Duodenal mucosa (tissue), 2 donors: Measurements from ENCODE around the gene NAALADL1.
"Not testable (repeated sequence)": the region's sequence is repeated elsewhere in the genome, so short reads cannot be mapped to it uniquely, and the experiment has no call there.

ENCODE experiments used
- H3K27ac ChIP-seq: one replicate; pipeline ENCODE4 v1.7.0; 2013; ENCODE audit warnings: low read depth, low read length
- H3K27me3 ChIP-seq, 2 donors: one replicate each; pipeline ENCODE4 v1.7.0; 2013; ENCODE audit warnings: low read length in 2 of 2, control low read depth in 1 of 2; ENCODE audit not compliant: insufficient read depth in 2 of 2, control insufficient read depth in 1 of 2
- H3K36me3 ChIP-seq, 2 donors: one replicate each; pipeline ENCODE4 v1.7.0; 2013; ENCODE audit warnings: low read length in 2 of 2, control low read depth in 1 of 2; ENCODE audit not compliant: insufficient read depth in 2 of 2, control insufficient read depth in 1 of 2
- H3K4me1 ChIP-seq, 2 donors: one replicate each; pipeline ENCODE4 v1.7.0; 2013; ENCODE audit warnings: low read length in 2 of 2, control low read depth in 1 of 2; ENCODE audit not compliant: insufficient read depth in 2 of 2, control insufficient read depth in 1 of 2
- H3K4me3 ChIP-seq, 2 donors: one replicate each; pipeline ENCODE4 v1.7.0; 2013; ENCODE audit warnings: low read length in 2 of 2, low read depth in 1 of 2
- H3K9ac ChIP-seq, 2 donors: one replicate each; pipeline ENCODE4 v1.7.0; 2013; ENCODE audit warnings: low read length in 2 of 2, low read depth in 1 of 2
- H3K9me3 ChIP-seq, 2 donors: one replicate each; pipeline ENCODE4 v1.7.0; 2013; ENCODE audit warnings: low read length in 2 of 2, control low read depth in 1 of 2; ENCODE audit not compliant: control insufficient read depth in 1 of 2

Gene NAALADL1

DNA sequence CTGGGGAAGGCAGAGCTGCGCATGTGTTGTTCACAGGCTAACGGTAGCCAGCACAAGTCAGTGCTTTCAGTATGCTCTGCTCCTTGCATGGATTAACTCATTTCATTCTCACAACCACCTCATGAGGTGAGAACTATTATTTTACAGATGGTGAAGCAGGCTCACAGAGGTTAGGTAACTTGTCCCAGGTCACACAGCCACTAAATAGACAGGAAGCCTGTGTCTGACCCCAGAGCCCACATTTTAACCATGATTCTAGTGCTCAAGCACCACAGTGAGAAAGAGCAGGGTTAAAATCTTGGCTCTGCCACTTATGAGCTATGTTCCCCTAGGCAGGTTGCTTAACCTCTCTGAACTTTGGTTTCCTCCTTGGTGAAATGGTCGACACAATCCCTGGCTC lies 37.4 kb downstream of the NAALADL1 start:
- Histone ChIP-seq H3K4me3 (no peak overlapping the region), H3K36me3 (peaks cover 7 to 20% of the 10 kb centered on the region in 2 donors), H3K27ac (no peak overlapping the region), H3K9me3 (no peaks in the 10 kb centered on the region), H3K4me1 (peaks cover 4% of the 10 kb centered on the region in 2 donors), H3K9ac (no peak overlapping the region), H3K27me3 (no peaks in the 10 kb centered on the region)

GRCh38 chr11:65019824-65020223 lies 38.5 kb downstream of the NAALADL1 start:
- Histone ChIP-seq H3K4me1 (peaks cover 4 to 9% of the 10 kb centered on the region in 2 donors), H3K27ac (no peak overlapping the region), H3K4me3 (no peak overlapping the region), H3K9ac (no peak overlapping the region), H3K9me3 (no peaks in the 10 kb centered on the region), H3K36me3 (peaks cover 7 to 20% of the 10 kb centered on the region in 2 donors), H3K27me3 (no peaks in the 10 kb centered on the region)

DNA sequence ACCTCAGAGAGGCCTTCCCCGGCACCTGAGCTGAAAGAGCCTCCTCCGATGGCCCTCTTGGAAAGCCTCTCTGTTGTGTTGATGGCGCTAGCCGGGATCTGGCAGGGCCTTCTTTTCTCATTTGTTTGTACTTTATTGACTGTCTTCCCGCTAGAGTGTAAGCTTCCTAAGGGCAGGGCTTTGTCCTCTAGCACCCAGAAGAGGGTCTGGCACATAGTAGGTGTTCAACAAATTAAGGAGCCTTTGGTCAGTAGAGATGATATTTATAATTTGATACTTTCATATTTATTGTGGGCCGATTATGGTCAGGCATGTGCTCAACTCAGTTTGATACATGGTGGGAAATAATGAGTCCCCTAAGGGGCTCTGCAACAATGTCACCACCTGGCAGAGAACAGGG lies 40.4 kb downstream of the NAALADL1 start:
- Histone ChIP-seq H3K9ac (no peak overlapping the region), H3K36me3 (peaks cover 7 to 20% of the 10 kb centered on the region in 2 donors), H3K27me3 (no peaks in the 10 kb centered on the region), H3K9me3 (no peaks in the 10 kb centered on the region), H3K27ac (no peak overlapping the region), H3K4me3 (no peak overlapping the region), H3K4me1 (peaks cover 8 to 17% of the 10 kb centered on the region in 2 donors)

GRCh38 chr11:65016705-65017104 lies 41.6 kb downstream of the NAALADL1 start:
- no peak overlapping the region for H3K9ac ChIP-seq
- H3K4me1 ChIP-seq = peaks cover 10 to 20% of the 10 kb centered on the region in 2 donors
- H3K4me3 ChIP-seq = no peak overlapping the region

GRCh38 chr11:65014726-65015227 lies 43.6 kb downstream of the NAALADL1 start:
- no peaks in the 10 kb centered on the region for H3K9me3 ChIP-seq
- H3K9ac ChIP-seq = peak overlapping the region; percentile 98
- H3K4me1 ChIP-seq = peaks cover 10 to 20% of the 10 kb centered on the region in 2 donors
- no peaks in the 10 kb centered on the region for H3K27me3 ChIP-seq
- H3K36me3 ChIP-seq = peaks cover 0 to 12% of the 10 kb centered on the region in 2 donors
- H3K4me3 ChIP-seq = peak overlapping the region; percentile 92 to 97
- peak overlapping the region; percentile 99 for H3K27ac ChIP-seq

More at GRCh38 chr11:65016705-65017104, 41.6 kb downstream of the NAALADL1 start:
- no peaks in the 10 kb centered on the region for H3K9me3 ChIP-seq
- peaks cover 3 to 17% of the 10 kb centered on the region in 2 donors for H3K36me3 ChIP-seq
- no peak overlapping the region for H3K27ac ChIP-seq
- H3K27me3 ChIP-seq = no peaks in the 10 kb centered on the region

GRCh38 chr11:65013888-65014725 lies 44.2 kb downstream of the NAALADL1 start, which contains the start of gene ARL2:
ARL2 (plus strand) TSS chr11:65014160; CDS start chr11:65014208, 48 bp downstream.
- H3K4me1 ChIP-seq = peaks cover 10 to 20% of the 10 kb centered on the region in 2 donors

GRCh38 chr11:65013130-65013887 lies 45.0 kb downstream of the NAALADL1 start:
- Histone ChIP-seq H3K36me3 (peaks cover 0 to 2% of the 10 kb centered on the region in 2 donors), H3K4me3 (peak overlapping the region; percentile 92 to 97), H3K4me1 (peaks cover 10 to 20% of the 10 kb centered on the region in 2 donors), H3K27me3 (no peaks in the 10 kb centered on the region), H3K9ac (peak overlapping the region; percentile 98), H3K27ac (peak overlapping the region; percentile 99), H3K9me3 (no peaks in the 10 kb centered on the region)

More at GRCh38 chr11:65013888-65014725, 44.2 kb downstream of the NAALADL1 start, which contains the start of gene ARL2:
- H3K27ac ChIP-seq = peak within 1 kb of the TSS; percentile 99
- peak within 1 kb of the TSS; percentile 92 to 97 for H3K4me3 ChIP-seq
- peak within 1 kb of the TSS; percentile 98 for H3K9ac ChIP-seq
- H3K36me3 ChIP-seq = peaks cover 0 to 8% of the 10 kb centered on the region in 2 donors
- no peaks in the 10 kb centered on the region for H3K9me3 ChIP-seq
- H3K27me3 ChIP-seq = no peaks in the 10 kb centered on the region

DNA sequence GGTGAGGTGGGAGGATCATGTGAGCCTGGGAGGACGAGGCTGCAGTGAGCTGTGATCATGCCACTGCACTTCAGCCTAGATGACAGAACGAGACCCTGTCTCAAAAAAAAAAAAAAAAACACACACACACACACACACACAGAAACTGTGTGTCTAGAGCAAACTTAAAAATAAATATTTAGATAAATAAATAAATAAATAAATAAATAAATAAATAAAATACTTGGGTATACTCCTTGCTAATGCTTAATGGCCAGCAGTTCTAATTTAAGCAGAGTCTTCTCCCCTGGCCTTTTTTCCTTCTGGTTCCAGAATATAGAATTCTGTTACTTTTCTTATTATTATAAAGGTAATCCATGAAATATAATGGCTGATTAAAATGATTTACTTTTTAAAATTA lies 49.5 kb downstream of the NAALADL1 start:
- Histone ChIP-seq H3K27me3 (no peaks in the 10 kb centered on the region), H3K9ac (no peak overlapping the region), H3K9me3 (no peaks in the 10 kb centered on the region), H3K27ac (no peak overlapping the region), H3K4me3 (no peak overlapping the region), H3K4me1 (peaks cover 6 to 8% of the 10 kb centered on the region in 2 donors), H3K36me3 (no peaks in the 10 kb centered on the region)

DNA sequence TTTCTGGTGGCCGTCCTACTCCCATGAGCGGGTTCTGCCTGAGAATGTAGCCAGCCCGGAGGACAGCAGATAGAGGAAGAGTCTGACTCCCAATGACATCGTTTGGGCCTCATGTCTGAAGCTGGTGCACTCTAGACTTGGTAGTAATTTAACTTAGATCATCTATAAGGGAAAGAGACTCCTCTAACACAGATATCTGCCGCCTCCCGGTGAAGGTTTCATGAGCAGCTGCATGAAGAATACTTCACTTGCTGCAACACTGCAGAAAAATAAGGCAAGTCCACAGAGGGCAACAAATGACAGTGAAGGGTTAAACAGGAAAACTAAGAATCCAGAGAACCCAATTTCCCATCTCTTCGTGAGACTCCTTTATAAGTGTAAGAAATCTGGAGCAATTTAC lies 50.3 kb downstream of the NAALADL1 start:
- H3K9ac ChIP-seq = no peak overlapping the region
- H3K9me3 ChIP-seq = no peaks in the 10 kb centered on the region
- no peaks in the 10 kb centered on the region for H3K36me3 ChIP-seq
- H3K4me3 ChIP-seq = no peak overlapping the region
- no peaks in the 10 kb centered on the region for H3K27me3 ChIP-seq
- H3K27ac ChIP-seq = no peak overlapping the region
- H3K4me1 ChIP-seq = peaks cover 3% of the 10 kb centered on the region in 2 donors

- H3K36me3 ChIP-seq, H3K9me3 ChIP-seq, H3K4me1 ChIP-seq, H3K27ac ChIP-seq, H3K27me3 ChIP-seq, H3K9ac ChIP-seq, H3K4me3 ChIP-seq: not testable (repeated sequence)
Observed at GRCh38 chr11:65003968-65004367, 54.4 kb downstream of the NAALADL1 start.
